Naive thymus-derived CD4-positive, alpha-beta T cell (primary cell): ENCODE data around the gene MAP4K1. TPM values are rescaled to one million over a fixed set of nuclear protein-coding genes. Genes with fewer than 3 reads are reported as not detected.

ENCODE experiments used
- ATAC-seq: fragments of 150-1000 bp; cut with Tn5 transposase; 2 replicates; pipeline ENCODE4 v1.10.0; 2021; ENCODE audit warnings: mild to moderate bottlenecking, moderate library complexity
- CTCF ChIA-PET: fragments of 350-600 bp; sonication (Branson Sonifier 250); formaldehyde crosslinking; loops from one replicate; lab custom pipeline; 2021; ENCODE audit warnings: antibody characterized with exemption; lab: Charles Lee
- POLR2A ChIA-PET: fragments of 350-600 bp; sonication (Branson Sonifier 250); formaldehyde crosslinking; loops from one replicate; lab custom pipeline; 2021; ENCODE audit warnings: antibody characterized with exemption, inconsistent platforms; lab: Charles Lee
- DNase-seq, 9 donors: peaks; one replicate each; pipeline versions ENCODE4 v3.0.0 to v3.0.0-alpha.2; 2020 to 2022; ENCODE audit warnings: mixed read lengths in 1 of 9
- H3K27ac ChIP-seq: one replicate; pipeline ENCODE4 v1.7.0; 2013; ENCODE audit warnings: mild to moderate bottlenecking, low read depth, low read length, moderate library complexity
- H3K27me3 ChIP-seq, 2 donors: one replicate each; pipeline ENCODE4 v1.7.0; 2013; ENCODE audit warnings: low read length in 2 of 2, mild to moderate bottlenecking in 2 of 2, moderate library complexity in 2 of 2; ENCODE audit not compliant: control insufficient read depth in 2 of 2, insufficient read depth in 2 of 2
- H3K36me3 ChIP-seq, 3 experiments: 1 replicate in 2 of 3; 2 replicates in 1 of 3; pipeline ENCODE4 v1.7.0; 2013; ENCODE audit warnings: low read length in 3 of 3, mild to moderate bottlenecking in 3 of 3, moderate library complexity in 1 of 3; ENCODE audit not compliant: insufficient read depth in 3 of 3, control insufficient read depth in 2 of 3
- H3K4me1 ChIP-seq, 2 donors: one replicate each; pipeline ENCODE4 v1.7.0; 2013; ENCODE audit warnings: low read length in 2 of 2, mild to moderate bottlenecking in 2 of 2, moderate library complexity in 1 of 2; ENCODE audit not compliant: control insufficient read depth in 2 of 2, insufficient read depth in 2 of 2
- H3K4me3 ChIP-seq: 2 replicates; pipeline ENCODE4 v1.7.0; 2013; ENCODE audit warnings: mild to moderate bottlenecking, low read length
- H3K9me3 ChIP-seq, 3 experiments: 1 replicate in 2 of 3; 2 replicates in 1 of 3; pipeline ENCODE4 v1.7.0; 2013; ENCODE audit warnings: low read length in 3 of 3; ENCODE audit not compliant: control insufficient read depth in 2 of 3
- H3K27ac Mint-ChIP-seq, 9 donors: one replicate each; pipeline ENCODE4 v1.8.0; 2020 to 2022; ENCODE audit warnings: mixed read lengths in 9 of 9, mild to moderate bottlenecking in 8 of 9, moderate library complexity in 5 of 9, inconsistent platforms in 2 of 9
- H3K27me3 Mint-ChIP-seq, 5 donors: one replicate each; pipeline ENCODE4 v1.8.0; 2021 to 2022; ENCODE audit warnings: mixed read lengths in 5 of 5, mild to moderate bottlenecking in 1 of 5
- H3K36me3 Mint-ChIP-seq, 5 donors: one replicate each; pipeline ENCODE4 v1.8.0; 2020 to 2022; ENCODE audit warnings: mixed read lengths in 5 of 5, mild to moderate bottlenecking in 3 of 5, inconsistent platforms in 1 of 5
- H3K4me1 Mint-ChIP-seq, 7 donors: one replicate each; pipeline ENCODE4 v1.8.0; 2020 to 2022; ENCODE audit warnings: mixed read lengths in 7 of 7, mild to moderate bottlenecking in 3 of 7, inconsistent platforms in 1 of 7
- H3K4me3 Mint-ChIP-seq, 10 donors: one replicate each; pipeline ENCODE4 v1.8.0; 2020 to 2022; ENCODE audit warnings: mild to moderate bottlenecking in 10 of 10, mixed read lengths in 10 of 10, moderate library complexity in 6 of 10, inconsistent platforms in 2 of 10
- H3K9me3 Mint-ChIP-seq, 11 donors: one replicate each; pipeline ENCODE4 v1.8.0; 2020 to 2022; ENCODE audit warnings: mixed read lengths in 11 of 11, mild to moderate bottlenecking in 4 of 11, inconsistent platforms in 1 of 11, moderate library complexity in 1 of 11
- intact Hi-C, 2 donors: fragments of 100-400 bp; cut with micrococcal nuclease; formaldehyde crosslinking; loops; one replicate each; pipeline ENCODE4 v1.15.1; 2023
- polyA plus RNA-seq, 2 donors: library from polyadenylated mRNA; unstranded; fragments of 300-500 nt; fragmentation: Illumina TruSeq; gene quantifications; one replicate each; pipeline ENCODE4 v1.2.3, GENCODE V29; 2021
- total RNA-seq, 6 experiments: library from RNA in 5 of 6; stranded (reverse) in 5 of 6; gene quantifications; 1 replicate in 5 of 6; 2 replicates in 1 of 6; pipeline ENCODE4 v1.2.3 and lab custom pipeline; 2021 to 2026

Gene MAP4K1
- total and polyA plus RNA-seq, 7 experiments from 2014 or later: 79.0 to 287 (median 221) TPM

DNA sequence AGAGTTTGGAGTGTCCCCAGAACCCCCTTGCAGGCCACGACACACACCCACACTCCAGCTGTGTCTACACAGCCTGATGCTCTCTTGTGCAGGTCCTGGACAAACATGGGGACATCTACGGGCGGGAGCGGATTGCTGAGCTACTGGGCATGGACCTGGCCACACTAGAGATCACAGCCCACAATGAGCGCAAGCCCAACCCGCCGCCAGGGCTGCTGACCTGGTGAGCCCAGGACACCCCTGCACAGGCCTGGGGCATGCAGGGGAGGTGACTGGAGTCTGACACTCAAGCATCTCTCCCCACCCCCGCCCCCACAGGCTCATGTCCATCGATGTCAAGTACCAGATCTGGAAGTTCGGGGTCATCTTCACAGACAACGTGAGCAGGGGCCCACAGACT lies 39.9 kb downstream of the MAP4K1 start:
- H3K4me3 Mint-ChIP-seq: no peak overlapping the region
- POLR2A ChIA-PET: no interaction called here

GRCh38 chr19:38571682-38572081 lies 46.1 kb downstream of the MAP4K1 start:
- ChIA-PET CTCF (no interaction called here), POLR2A (no interaction called here)
- ATAC-seq (no peak), DNase-seq (no peak)
- H3K9me3 ChIP-seq: no peaks in the 10 kb centered on the region
- H3K4me3 ChIP-seq: no peak overlapping the region
- no peak overlapping the region for H3K27ac Mint-ChIP-seq
- H3K27ac ChIP-seq: no peak overlapping the region
- intact Hi-C loops: no loop called here
- H3K27me3 Mint-ChIP-seq: peaks cover 0 to 16% (median 4%) of the 10 kb centered on the region in 5 donors
- H3K4me1 ChIP-seq: no peaks in the 10 kb centered on the region
- no peaks in the 10 kb centered on the region for H3K36me3 ChIP-seq
- H3K4me1 Mint-ChIP-seq: peaks cover 0 to 1% (median 0%) of the 10 kb centered on the region in 7 donors
- no peaks in the 10 kb centered on the region for H3K27me3 ChIP-seq
- H3K36me3 Mint-ChIP-seq: no peaks in the 10 kb centered on the region
- no peaks in the 10 kb centered on the region for H3K9me3 Mint-ChIP-seq
- H3K4me3 Mint-ChIP-seq: no peak overlapping the region

More for the DNA sequence above, 39.9 kb downstream of the MAP4K1 start:
- Histone ChIP-seq H3K36me3 (no peaks in the 10 kb centered on the region), H3K4me1 (peaks cover 0 to 7% of the 10 kb centered on the region in 2 donors), H3K27ac (no peak overlapping the region), H3K4me3 (no peak overlapping the region), H3K9me3 (no peaks in the 10 kb centered on the region), H3K27me3 (no peaks in the 10 kb centered on the region)
- CTCF ChIA-PET: no interaction called here
- H3K36me3 Mint-ChIP-seq: no peaks in the 10 kb centered on the region
- no peak for ATAC-seq
- intact Hi-C loops: no loop called here
- H3K27ac Mint-ChIP-seq: no peak overlapping the region
- peaks cover 0 to 13% (median 0%) of the 10 kb centered on the region in 7 donors for H3K4me1 Mint-ChIP-seq
- no peak for DNase-seq
- no peaks in the 10 kb centered on the region for H3K27me3 Mint-ChIP-seq
- H3K9me3 Mint-ChIP-seq: no peaks in the 10 kb centered on the region

GRCh38 chr19:38569368-38569983 lies 48.3 kb downstream of the MAP4K1 start:
- Mint-ChIP-seq H3K27me3 (peaks cover 4 to 30% (median 10%) of the 10 kb centered on the region in 5 donors), H3K9me3 (no peaks in the 10 kb centered on the region), H3K27ac (no peak overlapping the region), H3K36me3 (no peaks in the 10 kb centered on the region), H3K4me1 (peaks cover 0 to 6% (median 3%) of the 10 kb centered on the region in 7 donors), H3K4me3 (no peak overlapping the region)
- H3K27ac ChIP-seq: no peak overlapping the region
- peaks cover 0 to 4% of the 10 kb centered on the region in 2 donors for H3K27me3 ChIP-seq
- H3K9me3 ChIP-seq: no peaks in the 10 kb centered on the region
- no peaks in the 10 kb centered on the region for H3K4me1 ChIP-seq
- ChIA-PET CTCF (interaction anchor here (0.7 to 0.8 kb wide), 2 partner anchors 110 to 167 kb away, joined by 3 read pairs; partner anchors contain the start of gene FAM98C), POLR2A (no interaction called here)
- no peaks in the 10 kb centered on the region for H3K36me3 ChIP-seq
- no peak for ATAC-seq
- no peak for DNase-seq
- intact Hi-C loops: no loop called here
- no peak overlapping the region for H3K4me3 ChIP-seq

- peaks cover 0 to 8% of the 10 kb centered on the region in 2 donors for H3K4me1 ChIP-seq
- H3K9me3 Mint-ChIP-seq: no peaks in the 10 kb centered on the region
- intact Hi-C loops: no loop called here
- peak overlapping the region in 1 of 9 donors; percentile 74 for H3K27ac Mint-ChIP-seq
- no peak overlapping the region for H3K4me3 ChIP-seq
- H3K4me3 Mint-ChIP-seq: peak overlapping the region; percentile 38 to 80 (median 59)
- H3K27me3 ChIP-seq: peaks cover 0 to 4% of the 10 kb centered on the region in 2 donors
- DNase-seq (no peak), ATAC-seq (no peak)
- H3K4me1 Mint-ChIP-seq: peaks cover 0 to 20% (median 6%) of the 10 kb centered on the region in 7 donors
- no peak overlapping the region for H3K27ac ChIP-seq
- ChIA-PET CTCF (no interaction called here), POLR2A (no interaction called here)
- H3K9me3 ChIP-seq: no peaks in the 10 kb centered on the region
- H3K36me3 Mint-ChIP-seq: no peaks in the 10 kb centered on the region
- H3K36me3 ChIP-seq: no peaks in the 10 kb centered on the region
- peaks cover 13 to 50% (median 19%) of the 10 kb centered on the region in 5 donors for H3K27me3 Mint-ChIP-seq
Observed at GRCh38 chr19:38565691-38566105, 52.1 kb downstream of the MAP4K1 start.

GRCh38 chr19:38564981-38565690 lies 52.6 kb downstream of the MAP4K1 start:
- Mint-ChIP-seq H3K4me3 (peak overlapping the region in 8 of 10 donors; percentile 34 to 80 (median 64)), H3K4me1 (peaks cover 0 to 23% (median 6%) of the 10 kb centered on the region in 7 donors), H3K36me3 (no peaks in the 10 kb centered on the region), H3K27ac (no peak overlapping the region), H3K9me3 (no peaks in the 10 kb centered on the region), H3K27me3 (peaks cover 13 to 47% (median 19%) of the 10 kb centered on the region in 5 donors)
- CTCF ChIA-PET: no interaction called here
- no peaks in the 10 kb centered on the region for H3K36me3 ChIP-seq
- ATAC-seq (peak; percentile 50), DNase-seq (peak in 3 of 9 donors; percentile 6 to 51 (median 20))
- H3K4me3 ChIP-seq: no peak overlapping the region
- POLR2A ChIA-PET: interaction anchor here (0.6 kb wide), 1 partner anchor 20 kb away, joined by 4 read pairs; no protein-coding TSS in a partner anchor
- H3K27ac ChIP-seq: no peak overlapping the region
- intact Hi-C loops: no loop called here
- H3K9me3 ChIP-seq: no peaks in the 10 kb centered on the region
- H3K27me3 ChIP-seq: peaks cover 0 to 4% of the 10 kb centered on the region in 2 donors
- H3K4me1 ChIP-seq: peaks cover 0 to 11% of the 10 kb centered on the region in 2 donors

DNA sequence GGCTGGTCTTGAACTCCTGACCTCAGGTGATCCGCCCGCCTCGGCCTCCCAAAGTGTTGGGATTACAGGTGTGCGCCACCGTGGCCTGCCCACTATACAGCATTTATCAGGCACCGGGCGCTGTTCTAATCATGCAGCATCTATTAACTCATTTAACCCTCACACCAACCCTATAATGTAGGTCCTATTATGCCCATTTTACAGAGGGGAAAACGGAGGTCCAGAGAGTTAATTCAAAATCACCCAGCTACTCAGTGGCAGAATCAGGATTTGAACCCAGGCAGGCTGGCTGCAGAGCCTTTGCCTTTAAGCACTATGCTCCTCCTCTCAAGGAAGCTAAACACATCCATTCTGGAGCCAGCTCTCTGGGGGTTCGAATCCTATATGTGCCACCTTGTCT lies 54.3 kb downstream of the MAP4K1 start:
- DNase-seq (no peak), ATAC-seq (no peak)
- Mint-ChIP-seq H3K9me3 (peaks cover 0 to 3% (median 0%) of the 10 kb centered on the region in 11 donors), H3K36me3 (no peaks in the 10 kb centered on the region), H3K27ac (no peak overlapping the region), H3K27me3 (peaks cover 13 to 47% (median 19%) of the 10 kb centered on the region in 5 donors), H3K4me3 (no peak overlapping the region), H3K4me1 (peaks cover 0 to 32% (median 10%) of the 10 kb centered on the region in 7 donors)
- CTCF ChIA-PET: no interaction called here
- POLR2A ChIA-PET: no interaction called here
- Histone ChIP-seq H3K4me3 (no peak overlapping the region), H3K36me3 (no peaks in the 10 kb centered on the region), H3K27ac (no peak overlapping the region), H3K27me3 (peaks cover 0 to 4% of the 10 kb centered on the region in 2 donors), H3K9me3 (no peaks in the 10 kb centered on the region), H3K4me1 (peaks cover 0 to 23% of the 10 kb centered on the region in 2 donors)
- intact Hi-C loops: no loop called here
